ENCODE measurements around the gene IRF2BP2. TPM values are rescaled to one million over a fixed set of nuclear protein-coding genes. Genes with fewer than 3 reads are reported as not detected.

The IRF2BP2 gene
- 100 to 1,000 TPM; 131 to 243 TPM for total RNA-seq

- peak within 1 kb of the TSS; percentile 91 for H3K4me3 Mint-ChIP-seq
- no peaks in the 10 kb centered on the region for H3K9me3 Mint-ChIP-seq
- peak within 1 kb of the TSS; percentile 97 to 99 for H3K27ac Mint-ChIP-seq
- DNase-seq (ENCODE audit: low spot score) (peak; percentile 86), ATAC-seq (peak; percentile 51 to 63)
- no peaks in the 10 kb centered on the region for H3K27me3 Mint-ChIP-seq
- H3K36me3 Mint-ChIP-seq: peaks cover 33% of the 10 kb centered on the region
- peaks cover 52 to 62% of the 10 kb centered on the region in 2 donors for H3K4me1 Mint-ChIP-seq (ENCODE audit: low read depth in 2 of 2)
These were observed at the start of gene IRF2BP2 for GRCh38 chr1:234610061-234610665. TSS of gene IRF2BP2 (minus strand) at chr1:234610178. CDS start at chr1:234609494, 684 bp downstream.

DNA sequence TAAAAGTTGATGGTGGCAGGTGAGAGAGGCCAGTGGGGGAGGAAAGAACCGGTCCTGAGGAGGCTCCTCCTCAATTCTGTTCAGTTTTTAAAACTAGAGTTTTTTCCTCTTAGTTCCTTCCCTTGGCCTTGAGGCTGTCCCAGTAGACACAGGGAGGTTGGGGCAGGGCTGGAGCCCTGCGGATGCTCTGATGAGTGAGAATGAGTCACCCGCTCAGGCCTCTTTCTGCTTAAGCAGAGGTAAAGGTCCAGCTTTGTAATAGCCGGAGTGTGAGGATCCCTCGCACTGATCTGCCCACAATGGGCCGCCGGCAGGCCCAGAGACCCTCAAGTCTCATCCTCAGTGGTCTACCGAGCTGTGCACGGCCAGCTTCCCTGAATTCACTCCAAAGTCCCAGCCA, 49.6 kb upstream of the IRF2BP2 start:
- Mint-ChIP-seq H3K27ac (no peak overlapping the region), H3K27me3 (peaks cover under 1 to 7% of the 10 kb centered on the region in 2 donors), H3K4me3 (no peak overlapping the region), H3K4me1 (ENCODE audit: low read depth in 2 of 2) (peaks cover 11 to 12% of the 10 kb centered on the region in 2 donors), H3K36me3 (no peaks in the 10 kb centered on the region), H3K9me3 (peaks cover 3% of the 10 kb centered on the region)
- ATAC-seq (no peak), DNase-seq (ENCODE audit: low spot score) (no peak)

DNA sequence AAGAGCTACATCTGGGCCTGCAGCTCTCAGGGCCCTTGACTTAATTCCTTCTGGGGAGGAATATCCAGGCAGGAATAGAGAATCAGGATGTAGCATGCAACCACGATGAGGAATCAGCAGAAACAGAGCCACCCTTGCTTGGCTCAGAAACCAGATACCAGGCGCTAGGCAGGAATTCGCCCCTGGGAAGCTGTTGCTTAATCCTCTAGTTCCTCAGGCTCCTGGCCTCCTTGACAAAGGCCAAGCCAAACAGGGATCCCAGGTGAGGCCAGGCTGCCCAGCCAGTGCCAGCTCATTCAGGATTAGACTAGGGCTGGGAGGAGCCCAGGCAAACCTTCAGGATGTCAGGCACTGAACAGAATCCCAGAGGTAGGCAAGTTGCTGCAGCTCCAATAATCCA, 48.2 kb upstream of the IRF2BP2 start:
- Mint-ChIP-seq H3K27ac (peak overlapping the region in 1 of 2 donors; percentile 80), H3K4me1 (ENCODE audit: low read depth in 2 of 2) (peaks cover 11 to 12% of the 10 kb centered on the region in 2 donors), H3K9me3 (peaks cover 3% of the 10 kb centered on the region), H3K4me3 (no peak overlapping the region), H3K27me3 (peaks cover 7 to 15% of the 10 kb centered on the region in 2 donors), H3K36me3 (no peaks in the 10 kb centered on the region)
- no peak for DNase-seq (ENCODE audit: low spot score)
- no peak for ATAC-seq

- Mint-ChIP-seq H3K9me3 (peaks cover 3% of the 10 kb centered on the region), H3K36me3 (no peaks in the 10 kb centered on the region), H3K4me1 (ENCODE audit: low read depth in 2 of 2) (peaks cover 11 to 12% of the 10 kb centered on the region in 2 donors), H3K4me3 (peak overlapping the region; percentile 45), H3K27me3 (peaks cover 7 to 17% of the 10 kb centered on the region in 2 donors), H3K27ac (peak overlapping the region; percentile 57 to 80)
- ATAC-seq (peak; percentile 77 to 92), DNase-seq (ENCODE audit: low spot score) (no peak)
These were observed 47.1 kb upstream of the IRF2BP2 start for GRCh38 chr1:234656944-234657654.

- Mint-ChIP-seq H3K27me3 (peaks cover 7 to 17% of the 10 kb centered on the region in 2 donors), H3K4me3 (peak overlapping the region; percentile 45), H3K9me3 (peaks cover 3% of the 10 kb centered on the region), H3K36me3 (no peaks in the 10 kb centered on the region), H3K4me1 (ENCODE audit: low read depth in 2 of 2) (peaks cover 11 to 12% of the 10 kb centered on the region in 2 donors), H3K27ac (peak overlapping the region; percentile 57 to 80)
- DNase-seq (ENCODE audit: low spot score) (no peak), ATAC-seq (no peak)
These were observed 46.3 kb upstream of the IRF2BP2 start for GRCh38 chr1:234656070-234656895.

DNA sequence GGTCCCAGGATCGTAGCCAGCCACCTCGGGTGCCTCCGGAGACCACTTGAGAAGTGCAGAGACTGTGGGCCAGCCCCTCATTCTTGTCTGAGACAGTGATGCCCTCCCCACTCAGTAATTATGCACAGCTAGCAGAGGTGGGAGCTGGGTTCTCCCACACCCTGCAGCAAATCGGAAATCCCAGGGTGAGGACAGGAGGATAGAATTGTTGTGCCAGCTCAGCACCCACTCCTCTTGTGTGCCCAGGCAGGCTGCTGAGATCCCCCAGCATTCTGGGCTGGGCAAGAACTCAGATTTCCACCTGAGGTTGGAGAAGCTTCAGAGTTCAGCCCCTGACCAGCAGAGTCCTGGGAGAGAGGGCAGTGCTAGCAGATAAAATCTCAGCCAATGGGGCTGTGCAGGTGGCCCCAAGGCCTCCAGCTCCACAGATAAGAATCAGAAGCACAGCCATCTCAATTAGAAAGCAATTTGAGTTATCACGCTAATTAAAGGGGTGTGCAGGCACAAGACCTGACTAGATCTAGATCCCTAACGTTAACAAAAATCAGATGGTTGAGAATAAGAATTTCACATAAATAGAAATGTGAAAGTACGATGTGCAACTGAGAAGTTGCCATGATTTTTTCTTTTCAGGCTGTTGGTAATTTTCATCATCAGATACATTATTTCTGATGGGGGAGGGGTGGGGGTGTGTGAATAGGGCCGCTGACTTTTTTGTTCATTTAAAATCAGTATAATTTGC, 45.5 kb upstream of the IRF2BP2 start:
- ATAC-seq (no peak), DNase-seq (ENCODE audit: low spot score) (no peak)
- Mint-ChIP-seq H3K4me1 (ENCODE audit: low read depth in 2 of 2) (peaks cover 11 to 12% of the 10 kb centered on the region in 2 donors), H3K27me3 (peaks cover 7 to 17% of the 10 kb centered on the region in 2 donors), H3K9me3 (peaks cover 3% of the 10 kb centered on the region), H3K27ac (no peak overlapping the region), H3K4me3 (no peak overlapping the region), H3K36me3 (no peaks in the 10 kb centered on the region)

- peaks cover 11 to 12% of the 10 kb centered on the region in 2 donors for H3K4me1 Mint-ChIP-seq (ENCODE audit: low read depth in 2 of 2)
- no peaks in the 10 kb centered on the region for H3K36me3 Mint-ChIP-seq
- H3K27me3 Mint-ChIP-seq: peaks cover 7 to 17% of the 10 kb centered on the region in 2 donors
- peaks cover 3% of the 10 kb centered on the region for H3K9me3 Mint-ChIP-seq
- no peak overlapping the region for H3K27ac Mint-ChIP-seq
- ATAC-seq: no peak
- DNase-seq (ENCODE audit: low spot score): no peak
- no peak overlapping the region for H3K4me3 Mint-ChIP-seq
These were observed 44.2 kb upstream of the IRF2BP2 start for GRCh38 chr1:234654002-234654733.

DNA sequence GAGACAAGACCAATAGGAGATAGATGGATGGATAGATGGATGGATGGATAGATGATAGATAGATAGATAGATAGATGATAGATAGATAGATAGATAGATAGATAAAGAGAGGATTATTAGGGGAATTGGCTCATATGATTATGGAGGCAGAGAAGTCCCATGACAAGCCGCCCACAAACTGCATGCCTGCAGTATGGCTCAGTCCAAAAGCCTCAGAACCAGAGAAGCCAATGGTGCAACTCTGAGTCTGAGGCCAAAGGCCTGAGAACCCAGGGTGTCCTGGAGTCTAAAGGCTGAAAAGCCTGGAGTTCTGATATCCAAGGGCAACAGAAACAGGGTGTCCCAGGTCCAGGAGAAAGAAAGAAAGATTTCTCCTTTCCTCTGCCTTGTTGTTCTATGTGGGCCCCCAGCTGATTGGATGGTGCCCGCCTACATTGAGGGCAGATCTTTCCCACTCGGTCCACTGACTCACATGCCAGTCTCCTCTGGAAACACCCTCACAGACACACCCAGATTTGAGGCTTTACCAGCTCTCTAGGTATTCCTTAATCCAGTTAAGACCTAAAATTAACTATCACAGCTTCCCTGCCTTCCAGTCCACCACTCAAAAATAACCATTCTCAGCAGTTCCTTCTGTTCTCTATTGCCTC, 39.6 kb upstream of the IRF2BP2 start:
- peaks cover 0 to 4% of the 10 kb centered on the region in 2 donors for H3K4me1 Mint-ChIP-seq (ENCODE audit: low read depth in 2 of 2)
- peaks cover 7% of the 10 kb centered on the region for H3K9me3 Mint-ChIP-seq
- H3K27ac Mint-ChIP-seq: no peak overlapping the region
- H3K27me3 Mint-ChIP-seq: peaks cover 18 to 26% of the 10 kb centered on the region in 2 donors
- H3K36me3 Mint-ChIP-seq: peaks cover 6% of the 10 kb centered on the region
- DNase-seq (ENCODE audit: low spot score): no peak
- H3K4me3 Mint-ChIP-seq: no peak overlapping the region
- no peak for ATAC-seq

- peaks cover 13 to 19% of the 10 kb centered on the region in 2 donors for H3K27me3 Mint-ChIP-seq
- peaks cover 6% of the 10 kb centered on the region for H3K36me3 Mint-ChIP-seq
- H3K9me3 Mint-ChIP-seq: peaks cover 9% of the 10 kb centered on the region
- ATAC-seq: no peak
- H3K4me1 Mint-ChIP-seq (ENCODE audit: low read depth in 2 of 2): peaks cover 0 to 4% of the 10 kb centered on the region in 2 donors
- H3K27ac Mint-ChIP-seq: no peak overlapping the region
- no peak overlapping the region for H3K4me3 Mint-ChIP-seq
- DNase-seq (ENCODE audit: low spot score): no peak
These were observed 37.8 kb upstream of the IRF2BP2 start for GRCh38 chr1:234647758-234648157.

DNA sequence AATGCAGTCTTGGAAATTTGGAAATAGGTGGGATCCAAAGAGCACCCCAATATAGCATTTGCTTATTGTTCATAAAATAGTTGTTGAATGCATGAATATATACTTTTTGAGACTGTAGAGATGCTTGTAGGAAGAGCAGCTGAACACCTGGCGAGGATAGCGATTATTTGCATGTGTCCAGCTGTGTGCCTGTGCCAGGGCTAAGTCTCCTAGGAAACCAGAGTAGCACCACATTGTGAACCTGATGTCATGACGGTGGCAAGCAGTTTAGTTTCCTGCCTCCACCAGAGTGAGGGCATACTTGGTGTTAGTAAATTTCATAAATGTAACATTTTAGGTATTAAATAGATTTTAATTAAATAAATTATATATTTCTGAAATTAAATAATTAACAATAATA, 37.3 kb upstream of the IRF2BP2 start:
- DNase-seq (ENCODE audit: low spot score) (no peak), ATAC-seq (no peak)
- Mint-ChIP-seq H3K4me1 (ENCODE audit: low read depth in 2 of 2) (peaks cover 0 to 4% of the 10 kb centered on the region in 2 donors), H3K27me3 (peaks cover 13 to 19% of the 10 kb centered on the region in 2 donors), H3K4me3 (no peak overlapping the region), H3K9me3 (peaks cover 9% of the 10 kb centered on the region), H3K36me3 (peaks cover 6% of the 10 kb centered on the region), H3K27ac (no peak overlapping the region)

- H3K27ac Mint-ChIP-seq: no peak overlapping the region
- ATAC-seq (no peak), DNase-seq (ENCODE audit: low spot score) (no peak)
- H3K36me3 Mint-ChIP-seq: peaks cover 6% of the 10 kb centered on the region
- peaks cover 9% of the 10 kb centered on the region for H3K9me3 Mint-ChIP-seq
- H3K27me3 Mint-ChIP-seq: peaks cover 13 to 19% of the 10 kb centered on the region in 2 donors
- H3K4me3 Mint-ChIP-seq: no peak overlapping the region
- peaks cover 0 to 6% of the 10 kb centered on the region in 2 donors for H3K4me1 Mint-ChIP-seq (ENCODE audit: low read depth in 2 of 2)
These were observed 36.0 kb upstream of the IRF2BP2 start for GRCh38 chr1:234645964-234646363.

GRCh38 chr1:234645474-234645953, 35.5 kb upstream of the IRF2BP2 start:
- Mint-ChIP-seq H3K4me1 (ENCODE audit: low read depth in 2 of 2) (peaks cover 0 to 8% of the 10 kb centered on the region in 2 donors), H3K9me3 (peaks cover 9% of the 10 kb centered on the region), H3K27me3 (peaks cover 13 to 19% of the 10 kb centered on the region in 2 donors), H3K36me3 (peaks cover 6% of the 10 kb centered on the region), H3K4me3 (no peak overlapping the region), H3K27ac (no peak overlapping the region)
- ATAC-seq: no peak
- DNase-seq (ENCODE audit: low spot score): no peak
